Chondrocyte (in vitro differentiated cells): ENCODE data around the gene AMPH. TPM values are rescaled to one million over a fixed set of nuclear protein-coding genes. Genes with fewer than 3 reads are reported as not detected.

Experiments used
- DNase-seq: peaks from one replicate; pipeline ENCODE4 v3.0.0; 2021; ENCODE audit warnings: mixed read lengths, low spot score
- H3K27ac Mint-ChIP-seq: one replicate; pipeline ENCODE4 v1.8.0; 2021; ENCODE audit warnings: mild to moderate bottlenecking, moderate library complexity, mixed read lengths; ENCODE audit not compliant: unreplicated experiment
- H3K27me3 Mint-ChIP-seq: 2 replicates; pipeline ENCODE4 v1.8.0; 2021; ENCODE audit warnings: low read depth, mixed read lengths
- H3K36me3 Mint-ChIP-seq: 2 replicates; pipeline ENCODE4 v1.8.0; 2021; ENCODE audit warnings: low read depth, mixed read lengths
- H3K4me1 Mint-ChIP-seq: 2 replicates; pipeline ENCODE4 v1.8.0; 2021; ENCODE audit warnings: low read depth, mild to moderate bottlenecking, mixed read lengths
- H3K4me3 Mint-ChIP-seq: one replicate; pipeline ENCODE4 v1.8.0; 2021; ENCODE audit warnings: mild to moderate bottlenecking, moderate library complexity, mixed read lengths; ENCODE audit not compliant: unreplicated experiment
- H3K9me3 Mint-ChIP-seq: 2 replicates; pipeline ENCODE4 v1.8.0; 2021; ENCODE audit warnings: low read depth, mixed read lengths
- total RNA-seq: library from RNA; stranded (reverse); gene quantifications from 3 replicates; pipeline ENCODE4 v1.2.1, GENCODE V29; 2021
- TF ChIP-seq, protein P1 (sequence below): fragments of 200-600 bp; sonication (generic); IDR thresholded peaks from 2 replicates; pipeline ENCODE4 v1.5.0; 2021; ENCODE audit warnings: antibody characterized with exemption, mild to moderate bottlenecking, moderate library complexity

AMPH gene
- total RNA-seq, 1 donor from 2014 or later = 2.3 TPM

DNA sequence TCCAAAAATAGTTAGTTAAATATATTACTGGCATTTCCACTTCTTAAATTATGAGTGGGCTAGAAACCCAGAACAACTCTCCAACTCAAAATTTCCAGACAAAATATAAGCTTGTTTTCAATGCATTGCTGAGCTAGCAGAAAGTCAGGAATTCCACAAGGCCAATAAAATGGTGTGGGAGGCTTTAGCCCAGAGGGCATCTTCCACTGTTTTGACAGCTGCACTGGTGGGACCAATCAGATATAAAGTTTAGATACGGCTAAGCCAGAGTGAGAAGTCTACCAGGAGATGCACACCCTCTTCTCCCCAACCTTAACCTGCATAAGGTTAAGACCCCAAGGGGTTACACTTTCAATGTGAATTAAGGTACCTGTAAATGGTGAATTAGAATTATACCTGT lies 76.6 kb downstream of the AMPH start:
- no peaks in the 10 kb centered on the region for H3K27me3 Mint-ChIP-seq
- H3K4me1 Mint-ChIP-seq = peaks cover 24% of the 10 kb centered on the region
- no peaks in the 10 kb centered on the region for H3K36me3 Mint-ChIP-seq
- H3K9me3 Mint-ChIP-seq = no peaks in the 10 kb centered on the region
- no peak overlapping the region for H3K27ac Mint-ChIP-seq
- TF ChIP-seq, protein P1, sequence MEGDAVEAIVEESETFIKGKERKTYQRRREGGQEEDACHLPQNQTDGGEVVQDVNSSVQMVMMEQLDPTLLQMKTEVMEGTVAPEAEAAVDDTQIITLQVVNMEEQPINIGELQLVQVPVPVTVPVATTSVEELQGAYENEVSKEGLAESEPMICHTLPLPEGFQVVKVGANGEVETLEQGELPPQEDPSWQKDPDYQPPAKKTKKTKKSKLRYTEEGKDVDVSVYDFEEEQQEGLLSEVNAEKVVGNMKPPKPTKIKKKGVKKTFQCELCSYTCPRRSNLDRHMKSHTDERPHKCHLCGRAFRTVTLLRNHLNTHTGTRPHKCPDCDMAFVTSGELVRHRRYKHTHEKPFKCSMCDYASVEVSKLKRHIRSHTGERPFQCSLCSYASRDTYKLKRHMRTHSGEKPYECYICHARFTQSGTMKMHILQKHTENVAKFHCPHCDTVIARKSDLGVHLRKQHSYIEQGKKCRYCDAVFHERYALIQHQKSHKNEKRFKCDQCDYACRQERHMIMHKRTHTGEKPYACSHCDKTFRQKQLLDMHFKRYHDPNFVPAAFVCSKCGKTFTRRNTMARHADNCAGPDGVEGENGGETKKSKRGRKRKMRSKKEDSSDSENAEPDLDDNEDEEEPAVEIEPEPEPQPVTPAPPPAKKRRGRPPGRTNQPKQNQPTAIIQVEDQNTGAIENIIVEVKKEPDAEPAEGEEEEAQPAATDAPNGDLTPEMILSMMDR = no peak
- DNase-seq = no peak
- H3K4me3 Mint-ChIP-seq = no peak overlapping the region

DNA sequence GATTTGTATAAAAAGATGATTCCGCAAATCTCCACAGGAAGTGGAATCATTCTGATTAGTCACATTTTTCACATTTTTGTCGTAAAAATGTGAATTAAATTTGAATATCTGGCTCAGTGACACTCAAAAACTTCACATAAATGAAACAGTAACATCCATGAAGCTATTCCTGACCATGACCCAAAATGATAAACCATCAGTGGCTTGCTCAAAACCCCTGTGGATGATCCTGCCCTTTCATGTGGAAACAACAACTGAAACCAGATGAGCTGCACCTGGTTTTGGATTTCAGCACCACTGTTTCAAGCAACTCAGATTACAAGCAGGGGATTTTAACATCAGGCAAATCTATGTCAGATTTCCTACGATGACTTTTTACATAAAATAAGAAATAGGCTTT lies 80.3 kb downstream of the AMPH start:
- peaks cover 2% of the 10 kb centered on the region for H3K27me3 Mint-ChIP-seq
- H3K9me3 Mint-ChIP-seq = no peaks in the 10 kb centered on the region
- no peak overlapping the region for H3K4me3 Mint-ChIP-seq
- TF ChIP-seq, protein P1 = no peak
- H3K27ac Mint-ChIP-seq = no peak overlapping the region
- DNase-seq = no peak
- peaks cover 12% of the 10 kb centered on the region for H3K4me1 Mint-ChIP-seq
- no peaks in the 10 kb centered on the region for H3K36me3 Mint-ChIP-seq

DNA sequence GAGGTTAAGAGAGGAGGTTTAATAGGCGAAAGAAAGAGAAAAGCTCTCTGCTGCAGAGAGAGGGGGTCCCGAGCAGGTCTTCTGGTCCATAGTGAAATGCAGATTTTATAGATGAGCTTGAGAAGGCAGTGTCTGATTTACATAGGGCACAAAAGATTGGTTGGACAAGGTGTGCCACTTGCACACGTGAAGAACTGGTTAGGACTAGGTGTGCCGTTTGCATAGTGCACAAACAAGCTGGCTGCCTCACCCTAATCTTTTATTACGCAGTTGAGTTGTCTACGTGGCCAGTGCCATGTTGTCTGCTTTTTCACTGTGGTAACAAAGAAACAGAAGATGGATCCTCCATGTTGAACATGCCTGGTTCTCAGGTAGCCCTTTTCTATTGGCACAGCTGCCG lies 82.6 kb downstream of the AMPH start:
- H3K4me1 Mint-ChIP-seq = peaks cover 3% of the 10 kb centered on the region
- H3K27me3 Mint-ChIP-seq = peaks cover 2% of the 10 kb centered on the region
- H3K4me3 Mint-ChIP-seq = no peak overlapping the region
- no peaks in the 10 kb centered on the region for H3K36me3 Mint-ChIP-seq
- no peak overlapping the region for H3K27ac Mint-ChIP-seq
- no peak for DNase-seq
- no peaks in the 10 kb centered on the region for H3K9me3 Mint-ChIP-seq
- TF ChIP-seq, protein P1 = no peak

DNA sequence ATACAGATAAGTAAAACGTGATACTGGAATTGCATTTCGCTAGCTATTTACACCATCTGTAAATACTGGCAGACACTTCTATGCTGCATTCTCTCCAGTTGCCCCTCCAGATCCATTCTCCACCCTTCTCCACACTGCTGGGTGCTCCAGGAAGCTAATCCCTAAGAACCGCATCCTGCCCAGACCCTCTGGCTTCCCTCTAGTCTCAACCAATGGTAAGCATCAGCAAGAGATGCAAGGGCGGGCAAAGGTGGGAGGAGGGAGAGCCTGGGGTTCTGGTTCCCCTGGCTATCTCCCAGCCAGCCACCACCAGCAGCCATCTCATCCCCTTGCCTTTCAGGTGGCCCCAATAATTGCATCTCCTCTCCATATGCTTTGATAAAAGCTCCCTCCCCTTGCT lies 84.4 kb downstream of the AMPH start:
- DNase-seq = no peak
- TF ChIP-seq, protein P1 = no peak
- peaks cover 9% of the 10 kb centered on the region for H3K4me1 Mint-ChIP-seq
- H3K4me3 Mint-ChIP-seq = no peak overlapping the region
- no peaks in the 10 kb centered on the region for H3K36me3 Mint-ChIP-seq
- peaks cover 2% of the 10 kb centered on the region for H3K27me3 Mint-ChIP-seq
- no peaks in the 10 kb centered on the region for H3K9me3 Mint-ChIP-seq
- no peak overlapping the region for H3K27ac Mint-ChIP-seq

DNA sequence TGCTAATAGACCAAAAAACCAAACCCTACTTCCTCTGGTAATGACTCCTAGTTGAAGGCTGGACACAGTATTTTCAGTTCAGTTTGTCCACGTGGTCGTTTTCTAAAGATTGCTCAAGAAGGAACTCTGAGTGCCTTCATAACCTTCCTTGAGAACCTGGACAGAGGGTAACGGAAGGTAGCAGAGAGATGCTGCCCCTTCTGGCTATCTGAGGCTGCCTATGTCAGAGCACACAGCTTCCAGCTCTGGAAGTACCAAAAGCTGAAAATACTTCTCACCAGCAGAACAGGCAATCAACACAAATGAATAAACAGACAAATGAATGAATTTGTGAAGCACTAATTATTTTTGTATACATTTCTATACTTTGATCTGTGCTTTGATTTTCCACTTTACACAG lies 85.2 kb downstream of the AMPH start:
- Mint-ChIP-seq H3K9me3 (no peaks in the 10 kb centered on the region), H3K4me1 (peaks cover 9% of the 10 kb centered on the region), H3K27me3 (peaks cover 2% of the 10 kb centered on the region), H3K27ac (no peak overlapping the region), H3K36me3 (no peaks in the 10 kb centered on the region), H3K4me3 (no peak overlapping the region)
- TF ChIP-seq, protein P1 = no peak
- DNase-seq = no peak
